NK-92 (cell line): ENCODE results near the gene ITPR3.

Experiments
- DNase-seq: peaks from one replicate; lab custom pipeline; 2025; ENCODE audit not compliant: unreplicated experiment; lab: John Stamatoyannopoulos, UW

The ITPR3 gene

GRCh38 chr6:33620856-33621710 lies at the start of gene ITPR3:
TSS of gene ITPR3 (plus strand) at chr6:33621322. CDS start at chr6:33621603, 281 bp downstream.
- DNase-seq: no peak

- no peak for DNase-seq
Observed at GRCh38 chr6:33571637-33572316, 49.3 kb upstream of the ITPR3 start.

- no peak for DNase-seq
Observed at GRCh38 chr6:33575211-33575610, 45.9 kb upstream of the ITPR3 start.

- no peak for DNase-seq
Observed at GRCh38 chr6:33576668-33577067, 44.5 kb upstream of the ITPR3 start.

- DNase-seq: no peak
Observed at GRCh38 chr6:33577106-33577535, 44.0 kb upstream of the ITPR3 start.

- DNase-seq: no peak
Observed at GRCh38 chr6:33577718-33578117, 43.4 kb upstream of the ITPR3 start.

GRCh38 chr6:33578164-33578563 lies 43.0 kb upstream of the ITPR3 start:
- no peak for DNase-seq

GRCh38 chr6:33578588-33579011 lies 42.5 kb upstream of the ITPR3 start:
- no peak for DNase-seq

- peak; percentile 44 for DNase-seq
Observed at GRCh38 chr6:33579828-33580714, 41.1 kb upstream of the ITPR3 start, which contains the start of gene BAK1. TSS of gene BAK1 (minus strand) at chr6:33580276. CDS start at chr6:33577604, 2,672 bp downstream.

- DNase-seq: no peak
Observed at GRCh38 chr6:33581186-33581585, 39.9 kb upstream of the ITPR3 start.

- no peak for DNase-seq
Observed at GRCh38 chr6:33583591-33584155, 37.4 kb upstream of the ITPR3 start.

- DNase-seq: no peak
Observed at GRCh38 chr6:33584700-33585402, 36.3 kb upstream of the ITPR3 start.

- DNase-seq: peak; percentile 27
Observed at GRCh38 chr6:33585403-33586107, 35.6 kb upstream of the ITPR3 start.

GRCh38 chr6:33586108-33586640 lies 34.9 kb upstream of the ITPR3 start:
- no peak for DNase-seq

- DNase-seq: no peak
Observed at GRCh38 chr6:33587529-33587928, 33.6 kb upstream of the ITPR3 start.

GRCh38 chr6:33588894-33589293 lies 32.2 kb upstream of the ITPR3 start:
- no peak for DNase-seq

- no peak for DNase-seq
Observed at GRCh38 chr6:33589392-33589730, 31.8 kb upstream of the ITPR3 start.

GRCh38 chr6:33589731-33590530 lies 31.2 kb upstream of the ITPR3 start:
- DNase-seq: no peak
